Skin epidermis (tissue), 12 donors: Measurements from ENCODE around the gene RPL3.
"Not testable (repeated sequence)": the region's sequence is repeated elsewhere in the genome, so short reads cannot be mapped to it uniquely, and the experiment has no call there.

ENCODE experiments used
- H3K27ac ChIP-seq, 21 experiments: fragments of 200-600 bp; sonication (generic) in 11 of 21; one replicate each; pipeline ENCODE4 v1.5.0; 2020; ENCODE audit warnings: mild to moderate bottlenecking in 3 of 21, inconsistent platforms in 2 of 21, moderate library complexity in 2 of 21
- H3K4me3 ChIP-seq, 7 experiments: fragments of 200-600 bp; sonication (generic) in 2 of 7; one replicate each; pipeline ENCODE4 v1.5.0; 2020; ENCODE audit warnings: inconsistent platforms in 2 of 7, mild to moderate bottlenecking in 2 of 7, moderate library complexity in 1 of 7

RPL3 gene

GRCh38 chr22:39319284-39320022 lies at the start of gene RPL3:
Gene RPL3, minus strand, starts transcription at chr22:39319623. Its CDS starts 26 bp downstream, at chr22:39319597.
- Histone ChIP-seq H3K4me3 (peak within 1 kb of the TSS; percentile 66 to 83 (median 76)), H3K27ac (peak within 1 kb of the TSS; percentile 88 to 99 (median 97))

GRCh38 chr22:39369186-39369585 lies 49.8 kb upstream of the RPL3 start:
- Histone ChIP-seq H3K4me3 (no peak overlapping the region), H3K27ac (no peak overlapping the region)

- Histone ChIP-seq H3K27ac (peak overlapping the region in 1 of 21 experiments; percentile 49), H3K4me3 (no peak overlapping the region)
These were observed 49.1 kb upstream of the RPL3 start for GRCh38 chr22:39368461-39368911.

GRCh38 chr22:39367035-39367434 lies 47.6 kb upstream of the RPL3 start:
- peak overlapping the region in 4 of 21 experiments; percentile 16 to 50 (median 47) for H3K27ac ChIP-seq
- no peak overlapping the region for H3K4me3 ChIP-seq

- Histone ChIP-seq H3K4me3 (no peak overlapping the region), H3K27ac (peak overlapping the region in 5 of 21 experiments; percentile 61 to 80 (median 73))
These were observed 46.0 kb upstream of the RPL3 start for GRCh38 chr22:39365492-39365780.

GRCh38 chr22:39364714-39365491 lies 45.5 kb upstream of the RPL3 start:
- peak overlapping the region in 10 of 21 experiments; percentile 3 to 80 (median 62) for H3K27ac ChIP-seq
- H3K4me3 ChIP-seq = no peak overlapping the region

- peak overlapping the region in 11 of 21 experiments; percentile 3 to 80 (median 62) for H3K27ac ChIP-seq
These were observed 44.5 kb upstream of the RPL3 start for GRCh38 chr22:39363751-39364515.

GRCh38 chr22:39362932-39363331 lies 43.5 kb upstream of the RPL3 start:
- Histone ChIP-seq H3K4me3 (no peak overlapping the region), H3K27ac (peak overlapping the region in 9 of 21 experiments; percentile 11 to 80 (median 68))

More at GRCh38 chr22:39363751-39364515, 44.5 kb upstream of the RPL3 start:
- no peak overlapping the region for H3K4me3 ChIP-seq

- H3K4me3 ChIP-seq = no peak overlapping the region
- peak overlapping the region in 8 of 21 experiments; percentile 4 to 77 (median 65) for H3K27ac ChIP-seq
These were observed 42.8 kb upstream of the RPL3 start for GRCh38 chr22:39362271-39362670.

GRCh38 chr22:39361496-39361895 lies 42.1 kb upstream of the RPL3 start:
- H3K4me3 ChIP-seq = no peak overlapping the region
- peak overlapping the region in 10 of 21 experiments; percentile 52 to 83 (median 71) for H3K27ac ChIP-seq

- no peak overlapping the region for H3K4me3 ChIP-seq
- peak overlapping the region in 19 of 21 experiments; percentile 36 to 83 (median 71) for H3K27ac ChIP-seq
These were observed 41.4 kb upstream of the RPL3 start for GRCh38 chr22:39360674-39361413.

- Histone ChIP-seq H3K27ac (peak overlapping the region in 18 of 21 experiments; percentile 44 to 83 (median 72)), H3K4me3 (no peak overlapping the region)
These were observed 40.8 kb upstream of the RPL3 start for GRCh38 chr22:39360242-39360641.

- no peak overlapping the region for H3K4me3 ChIP-seq
- peak overlapping the region in 9 of 21 experiments; percentile 50 to 83 (median 76) for H3K27ac ChIP-seq
These were observed 40.3 kb upstream of the RPL3 start for GRCh38 chr22:39359659-39360195.

GRCh38 chr22:39358197-39358596 lies 38.8 kb upstream of the RPL3 start:
- H3K4me3 ChIP-seq, H3K27ac ChIP-seq: not testable (repeated sequence)

GRCh38 chr22:39357110-39358108 lies 38.0 kb upstream of the RPL3 start:
- Histone ChIP-seq H3K27ac (peak overlapping the region in 6 of 21 experiments; percentile 10 to 62 (median 39)), H3K4me3 (peak overlapping the region in 1 of 7 experiments; percentile 24)

- no peak overlapping the region for H3K4me3 ChIP-seq
- H3K27ac ChIP-seq = peak overlapping the region in 10 of 21 experiments; percentile 37 to 71 (median 48)
These were observed 37.0 kb upstream of the RPL3 start for GRCh38 chr22:39356464-39356863.

- H3K27ac ChIP-seq = peak overlapping the region in 9 of 21 experiments; percentile 24 to 71 (median 50)
- H3K4me3 ChIP-seq = not testable (repeated sequence)
These were observed 36.4 kb upstream of the RPL3 start for GRCh38 chr22:39355805-39356204.

- peak overlapping the region in 5 of 21 experiments; percentile 2 to 47 (median 13) for H3K27ac ChIP-seq
These were observed 35.7 kb upstream of the RPL3 start for GRCh38 chr22:39355080-39355479.

More at GRCh38 chr22:39355080-39355479, 35.7 kb upstream of the RPL3 start:
- H3K4me3 ChIP-seq = no peak overlapping the region
